ENCODE data around the gene GPR152.
A peak's percentile ranks its signal among the peaks of the same experiment; 100 is the strongest.

Gene GPR152

GRCh38 chr11:67423466-67423865 is 29.1 kb downstream of the GPR152 start:
- DNase-seq, result no peak

- no peak for DNase-seq
These were observed 29.6 kb downstream of the GPR152 start for GRCh38 chr11:67422891-67423290.

GRCh38 chr11:67421430-67422031 is 31.0 kb downstream of the GPR152 start:
- DNase-seq, result no peak

- peak; percentile 99 for DNase-seq
These were observed 31.7 kb downstream of the GPR152 start for GRCh38 chr11:67420646-67421429.

- no peak for DNase-seq
These were observed 32.3 kb downstream of the GPR152 start for GRCh38 chr11:67420147-67420645.

GRCh38 chr11:67419325-67420049 is 33.0 kb downstream of the GPR152 start:
- peak; percentile 57 for DNase-seq

GRCh38 chr11:67418476-67419281 is 33.9 kb downstream of the GPR152 start:
- DNase-seq, result peak; percentile 98

GRCh38 chr11:67417425-67417824 is 35.1 kb downstream of the GPR152 start:
- no peak for DNase-seq

GRCh38 chr11:67416416-67417335 is 35.9 kb downstream of the GPR152 start:
- DNase-seq, result peak; percentile 66

GRCh38 chr11:67415501-67416304 is 36.8 kb downstream of the GPR152 start, which contains the start of gene CARNS1:
TSS of gene CARNS1 (plus strand) at chr11:67415678. CDS start at chr11:67416200, 522 bp downstream.
- peak; percentile 39 for DNase-seq

GRCh38 chr11:67413266-67413849 is 39.2 kb downstream of the GPR152 start:
- DNase-seq, result no peak

- no peak for DNase-seq
These were observed 39.9 kb downstream of the GPR152 start for GRCh38 chr11:67412495-67413179.

GRCh38 chr11:67411785-67412152 is 40.8 kb downstream of the GPR152 start:
- no peak for DNase-seq

GRCh38 chr11:67410984-67411784 is 41.3 kb downstream of the GPR152 start:
- no peak for DNase-seq

- no peak for DNase-seq
These were observed 42.1 kb downstream of the GPR152 start for GRCh38 chr11:67410369-67410831.

GRCh38 chr11:67409781-67410368 is 42.7 kb downstream of the GPR152 start:
- DNase-seq, result peak; percentile 56

GRCh38 chr11:67409261-67409666 is 43.3 kb downstream of the GPR152 start:
- DNase-seq, result peak; percentile 47

Measured in RPMI8226 (cell line).